Measurements from ENCODE around the gene SCGB3A1. TPM values are rescaled to one million over a fixed set of nuclear protein-coding genes. Genes with fewer than 3 reads are reported as not detected.

The SCGB3A1 gene
- total and polyA plus RNA-seq, 2 of the 4 experiments (the other 2 are of a cell fraction) = not detected

DNA sequence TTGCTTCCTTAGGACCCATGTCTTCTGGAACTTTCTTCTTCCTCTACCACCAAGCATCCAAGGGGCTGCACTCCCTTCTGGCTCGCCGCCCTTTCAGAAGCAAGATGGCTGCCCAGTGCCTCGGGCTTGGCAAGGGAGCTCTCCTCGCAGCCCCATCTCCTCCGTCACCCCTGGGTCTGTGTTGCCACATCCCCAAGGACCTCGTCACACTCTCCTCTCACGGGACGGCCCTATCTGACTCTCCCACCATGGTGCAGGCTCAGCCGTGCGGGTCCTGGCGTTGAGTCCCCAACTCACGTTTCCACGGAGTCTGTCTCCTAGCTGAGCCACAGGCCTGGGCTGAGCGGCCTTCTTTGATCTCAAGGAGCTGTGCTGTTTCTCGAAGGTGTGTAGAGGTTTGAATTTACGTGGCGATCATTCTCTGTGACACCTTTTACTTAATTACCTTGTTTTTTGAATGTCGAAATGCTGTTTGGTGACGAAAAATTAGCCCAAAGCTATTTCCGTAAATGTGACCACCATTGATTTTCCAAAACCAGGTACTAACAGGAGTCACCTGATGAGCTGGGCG lies 15.0 kb upstream of the SCGB3A1 start:
- Histone ChIP-seq H3K27ac (ENCODE audit: insufficient read depth, low read length) (no peak overlapping the region), H3K9me1 (ENCODE audit: insufficient read depth, low read length) (no peaks in the 10 kb centered on the region), H3K4me3 (ENCODE audit: insufficient read depth, low read depth, low read length) (no peak overlapping the region), H3K36me3 (ENCODE audit: control insufficient read depth, insufficient read depth, low read length) (no peaks in the 10 kb centered on the region), H4K91ac (ENCODE audit: insufficient read depth, low read depth, low read length) (no peak overlapping the region), H2BK5ac (ENCODE audit: low read depth, low read length, poor library complexity, severe bottlenecking) (no peak overlapping the region), H4K5ac (ENCODE audit: low read depth, low read length) (no peak overlapping the region), H4K8ac (ENCODE audit: low read depth in 2 of 2, low read length in 2 of 2) (no peak overlapping the region), H3K14ac (replicated peaks; ENCODE audit: low read depth, low read length) (no peak overlapping the region), H3K9me3 (ENCODE audit: control insufficient read depth, insufficient read depth, low read length) (no peaks in the 10 kb centered on the region), H2BK20ac (ENCODE audit: low read depth, low read length) (no peak overlapping the region), H3K23ac (ENCODE audit: low read depth, low read length) (no peak overlapping the region), H3K4me1 (ENCODE audit: control insufficient read depth, insufficient read depth, low read length) (no peaks in the 10 kb centered on the region), H3K79me1 (ENCODE audit: low read depth in 1 of 2, low read length in 2 of 2) (no peaks in the 10 kb centered on the region), H2BK120ac (ENCODE audit: low read depth, low read length) (no peak overlapping the region), H2BK15ac (ENCODE audit: low read depth, low read length) (no peak overlapping the region), H3K9ac (ENCODE audit: low read depth, low read length) (no peak overlapping the region), H3K4me2 (ENCODE audit: low read depth, low read length) (no peak overlapping the region), H2AK5ac (ENCODE audit: low read depth, low read length) (no peak overlapping the region), H3K18ac (ENCODE audit: low read depth, low read length) (no peak overlapping the region), H3K56ac (ENCODE audit: extremely low read depth, insufficient read depth, low read length) (no peak overlapping the region), H3K27me3 (ENCODE audit: control insufficient read depth, insufficient read depth, low read length) (peaks cover 10% of the 10 kb centered on the region; the same call in 1 of the 2 replicates), H3K4ac (ENCODE audit: low read depth, low read length) (no peak overlapping the region), H4K20me1 (ENCODE audit: insufficient read depth, low read length) (no peaks in the 10 kb centered on the region; the same call in 1 of the 2 replicates), H2AFZ (replicated peaks; ENCODE audit: low read length, poor library complexity) (peak overlapping the region; percentile 2), H2AK9ac (replicated peaks; ENCODE audit: low read depth, low read length, poor library complexity) (no peak overlapping the region)
- ChIA-PET CTCF (interaction anchor here (0.6 to 1.2 kb wide), 2 partner anchors 13 to 683 kb away, joined by 3 to 8 read pairs; no protein-coding TSS in a partner anchor), POLR2A (ENCODE audit: unreplicated experiment) (interaction anchor here (0.6 kb wide), 1 partner anchor 276 kb away, joined by 4 read pairs; no protein-coding TSS in a partner anchor)
- dilution Hi-C loops (cut with HindIII; ENCODE audit: low sequenced_read_pairs, unreplicated experiment) (no loop called here), intact Hi-C loops (cut with micrococcal nuclease) (loop anchor here (1.0 to 10.0 kb wide), 4 partner anchors 111 to 401 kb away; partner anchors contain the start of genes CNOT6, GFPT2 and RASGEF1C), in situ Hi-C loops (cut with MboI; ENCODE audit: low sequenced_read_pairs) (no loop called here)
- no TSS peak for BruUV-seq (replicated peaks)
- DNase-seq (no peak), ATAC-seq (ENCODE audit: low read depth) (no peak)
- WGBS, 2 experiments (ENCODE audit: extremely low coverage in 2 of 2, insufficient read length in 1 of 2) = 38% methylated on average over 2 of the region's 21 CpGs; no CpG with 5 or more reads in 1 of the 2 experiments
- TF ChIP-seq ELK1 (IDR thresholded peaks at IDR 0.05; ENCODE audit: borderline replicate concordance, low read depth, low read length) = no peak
- no peak for TF ChIP-seq MAFK (IDR thresholded peaks at IDR 0.05; ENCODE audit: low read depth, low read length)
- TF ChIP-seq, protein P1, sequence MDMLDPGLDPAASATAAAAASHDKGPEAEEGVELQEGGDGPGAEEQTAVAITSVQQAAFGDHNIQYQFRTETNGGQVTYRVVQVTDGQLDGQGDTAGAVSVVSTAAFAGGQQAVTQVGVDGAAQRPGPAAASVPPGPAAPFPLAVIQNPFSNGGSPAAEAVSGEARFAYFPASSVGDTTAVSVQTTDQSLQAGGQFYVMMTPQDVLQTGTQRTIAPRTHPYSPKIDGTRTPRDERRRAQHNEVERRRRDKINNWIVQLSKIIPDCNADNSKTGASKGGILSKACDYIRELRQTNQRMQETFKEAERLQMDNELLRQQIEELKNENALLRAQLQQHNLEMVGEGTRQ (IDR thresholded peaks at IDR 0.05; ENCODE audit: low read depth, low read length) = no peak
- TF ChIP-seq MXI1 (IDR thresholded peaks at IDR 0.05; ENCODE audit: borderline replicate concordance, low read depth, low read length) = no peak
- no peak for TF ChIP-seq RFX5 (IDR thresholded peaks at IDR 0.05; ENCODE audit: low read depth, low read length)
- no peak for TF ChIP-seq CHD1 (IDR thresholded peaks at IDR 0.05; ENCODE audit: low read depth, low read length)
- TF ChIP-seq MAZ (IDR thresholded peaks at IDR 0.05; ENCODE audit: borderline replicate concordance, low read depth, low read length) = no peak
- TF ChIP-seq SMC3 (IDR thresholded peaks at IDR 0.05; ENCODE audit: low read depth, low read length) = no peak
- no peak for TF ChIP-seq NFE2L2 (IDR thresholded peaks at IDR 0.05; ENCODE audit: low read depth, low read length)
- no peak for TF ChIP-seq POLR2A (IDR thresholded peaks at IDR 0.05; ENCODE audit: low read depth, low read length)
- no peak for TF ChIP-seq CEBPB (IDR thresholded peaks at IDR 0.05; ENCODE audit: low read depth, low read length)
- TF ChIP-seq RCOR1 (IDR thresholded peaks at IDR 0.05; ENCODE audit: insufficient replicate concordance, low read length) = no peak
- TF ChIP-seq RAD21 (IDR thresholded peaks at IDR 0.05; ENCODE audit: low read length) = no peak
- no peak for TF ChIP-seq FOS (IDR thresholded peaks at IDR 0.05; ENCODE audit: low read depth, low read length)
- TF ChIP-seq BHLHE40 (IDR thresholded peaks at IDR 0.05; ENCODE audit: low read depth, low read length) = no peak
- TF ChIP-seq CTCF (conservative IDR thresholded peaks at IDR 0.05; ENCODE audit: low read depth, low read length) = no peak
